Mesenchymal stem cell (in vitro differentiated cells and primary cell): ENCODE measurements around the gene WDR41.
A peak's percentile ranks its signal among the peaks of the same experiment; 100 is the strongest.
"Not testable (repeated sequence)": the region's sequence is repeated elsewhere in the genome, so short reads cannot be mapped to it uniquely, and the experiment has no call there.

Experiments
- DNase-seq: peaks from one replicate; pipeline ENCODE4 v3.0.0-alpha.2; 2013
- H2AFZ ChIP-seq: one replicate; pipeline ENCODE4 v1.6.1; 2013; ENCODE audit warnings: low read depth, mild to moderate bottlenecking, control low read depth, inconsistent platforms, low read length, moderate library complexity
- H2AK5ac ChIP-seq: 2 replicates; pipeline ENCODE4 v1.6.1; 2013; ENCODE audit warnings: low read length, moderate library complexity, mild to moderate bottlenecking, inconsistent platforms; ENCODE audit not compliant: severe bottlenecking
- H2BK120ac ChIP-seq: one replicate; pipeline ENCODE4 v1.6.1; 2013; ENCODE audit warnings: low read depth, mild to moderate bottlenecking, inconsistent platforms, low read length, moderate library complexity
- H2BK12ac ChIP-seq, 2 experiments: one replicate each; pipeline ENCODE4 v1.6.1; 2013; ENCODE audit warnings: inconsistent platforms in 2 of 2, low read length in 2 of 2, mild to moderate bottlenecking in 2 of 2, moderate library complexity in 2 of 2, control low read depth in 1 of 2
- H2BK15ac ChIP-seq: one replicate; pipeline ENCODE4 v1.6.1; 2013; ENCODE audit warnings: mild to moderate bottlenecking, low read depth, inconsistent platforms; ENCODE audit not compliant: poor library complexity, severe bottlenecking
- H2BK5ac ChIP-seq: 2 replicates; pipeline ENCODE4 v1.6.1; 2013; ENCODE audit warnings: low read depth, mild to moderate bottlenecking, low read length, control low read depth, inconsistent platforms; ENCODE audit not compliant: poor library complexity, severe bottlenecking
- H3K14ac ChIP-seq, 2 experiments: one replicate each; pipeline ENCODE4 v1.6.1; 2013; ENCODE audit warnings: inconsistent platforms in 2 of 2, low read length in 2 of 2, control low read depth in 1 of 2, mild to moderate bottlenecking in 1 of 2, moderate library complexity in 1 of 2
- H3K18ac ChIP-seq, 2 experiments: one replicate each; pipeline ENCODE4 v1.6.1; 2013; ENCODE audit warnings: inconsistent platforms in 2 of 2, low read length in 2 of 2, control low read depth in 1 of 2, low read depth in 1 of 2, mild to moderate bottlenecking in 1 of 2
- H3K23ac ChIP-seq, 2 experiments: one replicate each; pipeline ENCODE4 v1.6.1; 2013; ENCODE audit warnings: inconsistent platforms in 2 of 2, low read length in 2 of 2, mild to moderate bottlenecking in 2 of 2, moderate library complexity in 2 of 2, control low read depth in 1 of 2
- H3K27ac ChIP-seq: 2 replicates; pipeline ENCODE4 v1.5.1; 2013; ENCODE audit warnings: mild to moderate bottlenecking, moderate library complexity, low read length, control low read depth, inconsistent platforms; ENCODE audit not compliant: poor library complexity, severe bottlenecking
- H3K27me3 ChIP-seq, 2 experiments: 2 replicates each; pipeline versions ENCODE4 v1.6.1 to v1.7.0; 2013; ENCODE audit warnings: low read length in 2 of 2, mild to moderate bottlenecking in 2 of 2, moderate library complexity in 2 of 2, control low read depth in 1 of 2, inconsistent platforms in 1 of 2; ENCODE audit not compliant: control insufficient read depth in 1 of 2, insufficient read depth in 1 of 2
- H3K36me3 ChIP-seq, 2 experiments: 2 replicates each; pipeline versions ENCODE4 v1.6.1 to v1.7.0; 2013; ENCODE audit warnings: low read length in 2 of 2, control low read depth in 1 of 2, inconsistent platforms in 1 of 2, low read depth in 1 of 2, mild to moderate bottlenecking in 1 of 2; ENCODE audit not compliant: insufficient read depth in 2 of 2, control insufficient read depth in 1 of 2
- H3K4ac ChIP-seq, 2 experiments: one replicate each; pipeline ENCODE4 v1.6.1; 2013; ENCODE audit warnings: inconsistent platforms in 2 of 2, low read length in 2 of 2, mild to moderate bottlenecking in 2 of 2, moderate library complexity in 2 of 2, control low read depth in 1 of 2, low read depth in 1 of 2
- H3K4me1 ChIP-seq: 2 replicates; pipeline ENCODE4 v1.6.1; 2013; ENCODE audit warnings: low read depth, low read length, control low read depth; ENCODE audit not compliant: control insufficient read depth, insufficient read depth
- H3K4me2 ChIP-seq: 2 replicates; pipeline ENCODE4 v1.6.1; 2013; ENCODE audit warnings: low read length, mild to moderate bottlenecking, inconsistent platforms; ENCODE audit not compliant: poor library complexity, severe bottlenecking
- H3K4me3 ChIP-seq, 2 experiments: 2 replicates each; pipeline versions ENCODE4 v1.5.1 to v1.7.0; 2013; ENCODE audit warnings: low read length in 2 of 2, mild to moderate bottlenecking in 2 of 2, control low read depth in 1 of 2, low read depth in 1 of 2; ENCODE audit not compliant: insufficient read depth in 1 of 2
- H3K79me1 ChIP-seq: replicated peaks from 2 replicates; pipeline ENCODE4 v1.6.1; 2013; ENCODE audit warnings: mild to moderate bottlenecking, control low read depth, low read length, inconsistent platforms; ENCODE audit not compliant: poor library complexity, severe bottlenecking
- H3K9ac ChIP-seq: 2 replicates; pipeline ENCODE4 v1.7.0; 2013; ENCODE audit warnings: mild to moderate bottlenecking, low read length, moderate library complexity
- H3K9me3 ChIP-seq: 2 replicates; pipeline ENCODE4 v1.7.0; 2013; ENCODE audit warnings: mild to moderate bottlenecking, low read length; ENCODE audit not compliant: control insufficient read depth
- H4K8ac ChIP-seq: one replicate; pipeline ENCODE4 v1.6.1; 2013; ENCODE audit warnings: inconsistent platforms, mild to moderate bottlenecking, low read length, moderate library complexity
- H4K91ac ChIP-seq: one replicate; pipeline ENCODE4 v1.6.1; 2013; ENCODE audit warnings: mild to moderate bottlenecking, low read length, inconsistent platforms
- WGBS: methylation state at CpG from one replicate; pipeline ENCODE4 v1.1.7; 2013; ENCODE audit warnings: mixed read lengths; 5-methylcytosine and 5-hydroxymethylcytosine counted together

Gene WDR41

GRCh38 chr5:77513321-77513720 lies 21.2 kb upstream of the WDR41 start:
- no peaks in the 10 kb centered on the region for H3K36me3 ChIP-seq
- no peaks in the 10 kb centered on the region for H3K79me1 ChIP-seq
- H3K27me3 ChIP-seq: no peaks in the 10 kb centered on the region
- no peak overlapping the region for H2AK5ac ChIP-seq
- no peak for DNase-seq
- no peak overlapping the region for H2BK5ac ChIP-seq
- no peak overlapping the region for H2BK12ac ChIP-seq
- no peaks in the 10 kb centered on the region for H3K9me3 ChIP-seq
- no peak overlapping the region for H3K4me3 ChIP-seq
- H3K14ac ChIP-seq: no peak overlapping the region
- H3K4me2 ChIP-seq: no peak overlapping the region
- no peak overlapping the region for H4K8ac ChIP-seq
- no peak overlapping the region for H2BK15ac ChIP-seq
- H4K91ac ChIP-seq: no peak overlapping the region
- H2AFZ ChIP-seq: no peak overlapping the region
- H3K4ac ChIP-seq: no peak overlapping the region
- no peak overlapping the region for H3K9ac ChIP-seq
- H3K4me1 ChIP-seq: no peaks in the 10 kb centered on the region
- H3K23ac ChIP-seq: no peak overlapping the region
- no peak overlapping the region for H3K18ac ChIP-seq
- H2BK120ac ChIP-seq: no peak overlapping the region
- H3K27ac ChIP-seq: no peak overlapping the region
- WGBS: 23% methylated on average over 1 of the region's 1 CpG

GRCh38 chr5:77501132-77501531 lies 9.0 kb upstream of the WDR41 start:
- H2BK12ac ChIP-seq, H3K79me1 ChIP-seq, H3K27me3 ChIP-seq, H3K9me3 ChIP-seq, DNase-seq, H3K18ac ChIP-seq, H3K4me1 ChIP-seq, H2BK120ac ChIP-seq, H3K36me3 ChIP-seq, H3K9ac ChIP-seq, H3K14ac ChIP-seq, H3K4ac ChIP-seq, H3K23ac ChIP-seq, H3K4me3 ChIP-seq, H4K8ac ChIP-seq, H2BK15ac ChIP-seq, H3K4me2 ChIP-seq, H3K27ac ChIP-seq, H4K91ac ChIP-seq, H2BK5ac ChIP-seq, H2AK5ac ChIP-seq, H2AFZ ChIP-seq: not testable (repeated sequence)
- WGBS: 83% methylated on average over 9 of the region's 9 CpGs

- H2BK5ac ChIP-seq: no peak overlapping the region
- no peak overlapping the region for H3K14ac ChIP-seq
- no peak overlapping the region for H2BK120ac ChIP-seq
- no peak overlapping the region for H2BK12ac ChIP-seq
- DNase-seq: no peak
- no peak overlapping the region for H3K9ac ChIP-seq
- no peak overlapping the region for H2AK5ac ChIP-seq
- no peaks in the 10 kb centered on the region for H3K36me3 ChIP-seq
- no peak overlapping the region for H3K23ac ChIP-seq
- no CpG with 5 or more reads among the region's 2 CpGs for WGBS
- H3K4ac ChIP-seq: no peak overlapping the region
- H3K79me1 ChIP-seq: no peaks in the 10 kb centered on the region
- no peak overlapping the region for H3K18ac ChIP-seq
- H4K91ac ChIP-seq: no peak overlapping the region
- peaks cover 2% of the 10 kb centered on the region for H3K9me3 ChIP-seq
- H2BK15ac ChIP-seq: no peak overlapping the region
- H3K4me1 ChIP-seq: no peaks in the 10 kb centered on the region
- no peak overlapping the region for H3K4me2 ChIP-seq
- H3K27me3 ChIP-seq: peaks cover 0 to 5% of the 10 kb centered on the region in 2 experiments
- H4K8ac ChIP-seq: no peak overlapping the region
- no peak overlapping the region for H3K4me3 ChIP-seq
- no peak overlapping the region for H2AFZ ChIP-seq
- H3K27ac ChIP-seq: no peak overlapping the region
Observed at GRCh38 chr5:77499973-77500372, 7.9 kb upstream of the WDR41 start.

GRCh38 chr5:77499441-77499840 lies 7.3 kb upstream of the WDR41 start:
- WGBS: 17% methylated on average over 1 of the region's 3 CpGs
- Histone ChIP-seq H4K91ac (no peak overlapping the region), H2BK12ac (no peak overlapping the region), H3K27ac (no peak overlapping the region), H2BK120ac (no peak overlapping the region), H3K23ac (peak overlapping the region in 1 of 2 experiments; percentile 52), H3K4ac (no peak overlapping the region), H3K4me3 (no peak overlapping the region), H3K79me1 (no peaks in the 10 kb centered on the region), H3K4me2 (no peak overlapping the region), H2AFZ (no peak overlapping the region), H2BK15ac (no peak overlapping the region), H3K27me3 (peaks cover 0 to 5% of the 10 kb centered on the region in 2 experiments), H3K4me1 (no peaks in the 10 kb centered on the region), H2AK5ac (no peak overlapping the region), H3K9me3 (peaks cover 2% of the 10 kb centered on the region), H3K18ac (no peak overlapping the region), H4K8ac (no peak overlapping the region), H3K36me3 (no peaks in the 10 kb centered on the region), H3K9ac (no peak overlapping the region), H3K14ac (no peak overlapping the region), H2BK5ac (no peak overlapping the region)
- no peak for DNase-seq
